HEK293 (cell line): ENCODE data around the gene GNB1L.
A peak's percentile ranks its signal among the peaks of the same experiment; 100 is the strongest.

Experiments used
- CTCF ChIA-PET: fragments of 350-600 bp; formaldehyde crosslinking; extraction: SDS; loops from one replicate; lab custom pipeline; 2021; ENCODE audit warnings: antibody characterized with exemption; lab: Yijun Ruan, JAX
- POLR2A ChIA-PET: fragments of 300-600 bp; formaldehyde crosslinking; extraction: SDS; loops from one replicate; lab custom pipeline; 2020; ENCODE audit warnings: antibody characterized with exemption, inconsistent platforms; lab: Yijun Ruan, JAX
- H3K27ac ChIP-seq: fragments of 200-500 bp; sonication (Bioruptor generic); 2 replicates; pipeline ENCODE4 v1.5.1; 2014; ENCODE audit warnings: low read depth, low read length, control low read depth, inconsistent platforms; ENCODE audit errors: extremely low read depth
- H3K36me3 ChIP-seq, 2 experiments: fragments of 200-500 bp in 1 of 2; sonication (Bioruptor generic) in 1 of 2; 1 replicate in 1 of 2; 2 replicates in 1 of 2; pipeline ENCODE4 v1.5.1; 2014 to 2017; ENCODE audit warnings: inconsistent platforms in 2 of 2, low read length in 2 of 2; ENCODE audit not compliant: control insufficient read depth in 2 of 2, insufficient read depth in 1 of 2
- H3K4me1 ChIP-seq: fragments of 200-500 bp; sonication (Bioruptor generic); 2 replicates; pipeline ENCODE4 v1.5.1; 2014; ENCODE audit warnings: mild to moderate bottlenecking, low read length, inconsistent platforms; ENCODE audit not compliant: control insufficient read depth, insufficient read depth
- H3K4me3 ChIP-seq: 2 replicates; pipeline ENCODE4 v1.5.1; 2011; ENCODE audit warnings: low read depth, mild to moderate bottlenecking, control low read depth, low read length, moderate library complexity
- H3K9me3 ChIP-seq: fragments of 200-500 bp; sonication (Bioruptor generic); 2 replicates; pipeline ENCODE4 v1.5.1; 2014; ENCODE audit warnings: low read depth, low read length, inconsistent platforms; ENCODE audit not compliant: control insufficient read depth, insufficient read depth
- GLIS2 ChIP-seq: fragments of 450-650 bp; formaldehyde crosslinking; IDR thresholded peaks from 2 replicates; pipeline ENCODE4 v1.5.1; 2016; ENCODE audit warnings: missing biosample characterization, missing genetic modification characterization
- HOXA7 ChIP-seq: sonication (generic); formaldehyde crosslinking; IDR thresholded peaks from 2 replicates; pipeline ENCODE4 v1.8.1; 2022; ENCODE audit warnings: missing genetic modification reagents, borderline replicate concordance
- MYNN ChIP-seq: fragments of 450-650 bp; formaldehyde crosslinking; IDR thresholded peaks from 2 replicates; pipeline ENCODE4 v1.5.1; 2016; ENCODE audit warnings: missing biosample characterization, missing genetic modification characterization, borderline replicate concordance
- YY1 ChIP-seq: fragments of 450-650 bp; formaldehyde crosslinking; IDR thresholded peaks from 2 replicates; pipeline ENCODE4 v1.5.1; 2018; ENCODE audit warnings: missing biosample characterization, missing genetic modification characterization
- ZNF121 ChIP-seq: fragments of 450-650 bp; formaldehyde crosslinking; IDR thresholded peaks from 2 replicates; pipeline ENCODE4 v1.5.1; 2016; ENCODE audit warnings: missing biosample characterization, missing genetic modification characterization
- ZNF169 ChIP-seq: fragments of 450-650 bp; formaldehyde crosslinking; IDR thresholded peaks from 2 replicates; pipeline ENCODE4 v1.5.1; 2016; ENCODE audit warnings: missing biosample characterization, missing genetic modification characterization
- ZNF211 ChIP-seq: fragments of 450-650 bp; formaldehyde crosslinking; IDR thresholded peaks from 2 replicates; pipeline ENCODE4 v1.5.1; 2016; ENCODE audit warnings: low read depth, missing biosample characterization, missing genetic modification characterization
- ZNF214 ChIP-seq: fragments of 450-650 bp; formaldehyde crosslinking; IDR thresholded peaks from 2 replicates; pipeline ENCODE4 v1.5.1; 2017; ENCODE audit warnings: missing biosample characterization, mild to moderate bottlenecking, missing genetic modification characterization, borderline replicate concordance
- ZNF341 ChIP-seq: fragments of 450-650 bp; formaldehyde crosslinking; IDR thresholded peaks from 2 replicates; pipeline ENCODE4; 2016; ENCODE audit warnings: low read depth, missing biosample characterization, missing genetic modification characterization
- ZNF391 ChIP-seq: fragments of 450-650 bp; formaldehyde crosslinking; IDR thresholded peaks from 2 replicates; pipeline ENCODE4 v1.5.1; 2016; ENCODE audit warnings: low read depth, missing biosample characterization, missing genetic modification characterization, borderline replicate concordance
- ZNF394 ChIP-seq: fragments of 450-650 bp; formaldehyde crosslinking; IDR thresholded peaks from 2 replicates; pipeline ENCODE4 v1.5.1; 2016; ENCODE audit warnings: missing biosample characterization, missing genetic modification characterization, mild to moderate bottlenecking, moderate library complexity, borderline replicate concordance
- ZNF426 ChIP-seq: fragments of 450-650 bp; formaldehyde crosslinking; IDR thresholded peaks from 2 replicates; pipeline ENCODE4 v1.5.1; 2017; ENCODE audit warnings: missing biosample characterization, missing genetic modification characterization, mild to moderate bottlenecking, inconsistent platforms, moderate library complexity
- ZNF514 ChIP-seq: fragments of 450-650 bp; formaldehyde crosslinking; IDR thresholded peaks from 2 replicates; pipeline ENCODE4 v1.5.1; 2016; ENCODE audit warnings: missing biosample characterization, missing genetic modification characterization
- ZSCAN23 ChIP-seq: fragments of 450-650 bp; formaldehyde crosslinking; IDR thresholded peaks from 2 replicates; pipeline ENCODE4 v1.5.1; 2016; ENCODE audit warnings: missing biosample characterization, missing genetic modification characterization
- TF ChIP-seq, protein P1 (sequence below): fragments of 450-650 bp; formaldehyde crosslinking; IDR thresholded peaks from 2 replicates; pipeline ENCODE4 v1.5.1; 2016; ENCODE audit warnings: missing biosample characterization, missing genetic modification characterization, low read depth
- TF ChIP-seq, protein P2 (sequence below): fragments of 450-650 bp; formaldehyde crosslinking; IDR thresholded peaks from 2 replicates; pipeline ENCODE4 v1.5.1; 2016; ENCODE audit warnings: missing biosample characterization, missing genetic modification characterization
- TF ChIP-seq, protein P3 (sequence below): fragments of 450-650 bp; formaldehyde crosslinking; IDR thresholded peaks from 2 replicates; pipeline ENCODE4 v1.5.1; 2016; ENCODE audit warnings: missing biosample characterization, missing genetic modification characterization

GNB1L gene

DNA sequence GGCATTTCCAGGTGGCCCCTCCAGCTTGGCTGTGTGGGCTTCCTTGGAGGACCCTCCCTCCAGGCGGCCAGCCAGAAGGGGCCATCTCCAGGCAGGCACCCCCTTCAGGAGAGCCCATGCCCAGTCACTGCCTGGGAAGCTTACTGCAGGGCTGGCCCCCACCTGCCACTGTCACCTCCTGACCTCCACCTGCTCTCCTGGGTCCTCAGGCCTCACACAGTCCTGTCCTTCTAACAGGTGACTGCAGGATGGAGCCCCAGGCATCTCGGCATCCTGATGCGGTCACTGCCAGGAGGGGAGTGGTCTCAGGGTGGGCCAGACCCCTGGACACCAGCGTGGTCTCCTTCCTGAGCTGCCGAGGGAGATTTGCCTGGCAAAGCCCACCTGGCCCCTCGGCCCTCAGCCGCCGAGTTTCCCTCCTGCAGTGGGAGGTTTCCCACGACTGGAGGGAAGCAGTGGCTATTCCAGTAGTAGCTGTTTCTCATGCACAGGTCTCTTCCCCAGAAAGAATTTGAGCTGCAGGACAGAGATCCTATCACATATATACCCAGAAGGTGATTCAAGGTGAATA lies 81.1 kb downstream of the GNB1L start:
- Histone ChIP-seq H3K4me1 (no peaks in the 10 kb centered on the region), H3K36me3 (peaks cover 0 to 22% of the 10 kb centered on the region in 2 experiments; a peak in 1 of 3 replicates), H3K9me3 (no peaks in the 10 kb centered on the region), H3K27ac (no peak overlapping the region), H3K4me3 (no peak overlapping the region)
- no peak for TF ChIP-seq HOXA7 (CRISPR knock-in tag)
- TF ChIP-seq GLIS2 (tag by site-specific recombination), result 0 out of 2 replicates have a peak, but pooled peaks have one; percentile 16
- CTCF ChIA-PET, result interaction anchor here (0.9 to 2.5 kb wide), 5 partner anchors 14 to 137 kb away, joined by 3 to 20 read pairs (median 4); no protein-coding TSS in a partner anchor
- POLR2A ChIA-PET, result no interaction called here

DNA sequence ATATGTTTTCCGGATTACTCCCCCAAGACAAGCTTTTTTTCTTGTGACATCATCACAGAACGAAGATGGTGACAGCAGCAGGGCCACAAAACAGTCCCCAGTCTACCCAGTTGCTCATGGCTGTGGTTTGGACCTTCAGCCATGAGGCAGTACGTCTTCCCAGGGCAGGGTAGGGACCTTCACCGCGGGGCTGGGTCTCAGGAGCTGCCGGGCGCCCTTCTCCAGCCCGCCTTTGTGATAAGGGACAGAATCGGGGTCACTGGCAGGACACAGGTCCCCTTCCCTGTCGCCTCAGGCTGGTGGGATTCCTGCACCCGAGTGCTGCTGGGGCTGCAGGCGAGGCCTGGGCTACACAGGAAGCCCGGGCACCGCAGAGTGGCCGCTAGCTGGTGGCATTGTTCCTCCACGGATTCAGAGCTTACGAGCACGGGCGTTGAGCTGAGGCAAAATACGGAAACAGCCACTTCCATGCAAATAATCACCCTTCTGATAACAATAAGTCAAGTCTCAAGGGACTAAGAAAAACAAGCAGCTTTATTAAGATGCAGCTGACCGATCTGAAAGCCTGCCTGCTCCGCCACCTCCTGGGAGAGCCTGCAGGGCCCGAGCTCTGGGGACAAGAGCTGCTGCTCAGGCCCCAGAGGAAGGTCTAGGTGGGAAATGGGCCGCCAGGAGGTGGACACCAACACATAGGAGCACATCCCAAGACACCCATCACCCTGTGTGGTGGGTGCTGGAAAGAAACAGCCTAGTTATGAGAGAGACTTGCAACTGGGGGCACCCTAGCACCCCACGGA lies 81.8 kb downstream of the GNB1L start:
- CTCF ChIA-PET, result interaction anchor here (0.9 to 2.5 kb wide), 5 partner anchors 15 to 137 kb away, joined by 3 to 20 read pairs (median 4); no protein-coding TSS in a partner anchor
- Histone ChIP-seq H3K4me3 (no peak overlapping the region), H3K27ac (no peak overlapping the region), H3K4me1 (no peaks in the 10 kb centered on the region), H3K9me3 (no peaks in the 10 kb centered on the region), H3K36me3 (peaks cover 0 to 29% of the 10 kb centered on the region in 2 experiments; a peak in 1 of 3 replicates)
- POLR2A ChIA-PET, result no interaction called here
- TF ChIP-seq ZNF426 (tag by site-specific recombination) (no peak), ZSCAN23 (tag by site-specific recombination) (no peak), ZNF169 (tag by site-specific recombination) (no peak), ZNF514 (tag by site-specific recombination) (no peak), ZNF391 (tag by site-specific recombination) (no peak), ZNF214 (tag by site-specific recombination) (no peak), YY1 (tag by site-specific recombination) (no peak), ZNF394 (tag by site-specific recombination) (no peak), ZNF211 (tag by site-specific recombination) (no peak), ZNF341 (tag by site-specific recombination) (0 out of 2 replicates have a peak, but pooled peaks have one; percentile 14)
- TF ChIP-seq, protein P1, sequence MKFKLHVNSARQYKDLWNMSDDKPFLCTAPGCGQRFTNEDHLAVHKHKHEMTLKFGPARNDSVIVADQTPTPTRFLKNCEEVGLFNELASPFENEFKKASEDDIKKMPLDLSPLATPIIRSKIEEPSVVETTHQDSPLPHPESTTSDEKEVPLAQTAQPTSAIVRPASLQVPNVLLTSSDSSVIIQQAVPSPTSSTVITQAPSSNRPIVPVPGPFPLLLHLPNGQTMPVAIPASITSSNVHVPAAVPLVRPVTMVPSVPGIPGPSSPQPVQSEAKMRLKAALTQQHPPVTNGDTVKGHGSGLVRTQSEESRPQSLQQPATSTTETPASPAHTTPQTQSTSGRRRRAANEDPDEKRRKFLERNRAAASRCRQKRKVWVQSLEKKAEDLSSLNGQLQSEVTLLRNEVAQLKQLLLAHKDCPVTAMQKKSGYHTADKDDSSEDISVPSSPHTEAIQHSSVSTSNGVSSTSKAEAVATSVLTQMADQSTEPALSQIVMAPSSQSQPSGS (tag by site-specific recombination), result peak; percentile 21; the same call in 1 of the 2 replicates
- TF ChIP-seq, protein P2, sequence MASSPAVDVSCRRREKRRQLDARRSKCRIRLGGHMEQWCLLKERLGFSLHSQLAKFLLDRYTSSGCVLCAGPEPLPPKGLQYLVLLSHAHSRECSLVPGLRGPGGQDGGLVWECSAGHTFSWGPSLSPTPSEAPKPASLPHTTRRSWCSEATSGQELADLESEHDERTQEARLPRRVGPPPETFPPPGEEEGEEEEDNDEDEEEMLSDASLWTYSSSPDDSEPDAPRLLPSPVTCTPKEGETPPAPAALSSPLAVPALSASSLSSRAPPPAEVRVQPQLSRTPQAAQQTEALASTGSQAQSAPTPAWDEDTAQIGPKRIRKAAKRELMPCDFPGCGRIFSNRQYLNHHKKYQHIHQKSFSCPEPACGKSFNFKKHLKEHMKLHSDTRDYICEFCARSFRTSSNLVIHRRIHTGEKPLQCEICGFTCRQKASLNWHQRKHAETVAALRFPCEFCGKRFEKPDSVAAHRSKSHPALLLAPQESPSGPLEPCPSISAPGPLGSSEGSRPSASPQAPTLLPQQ (tag by site-specific recombination), result no peak
- TF ChIP-seq, protein P3, sequence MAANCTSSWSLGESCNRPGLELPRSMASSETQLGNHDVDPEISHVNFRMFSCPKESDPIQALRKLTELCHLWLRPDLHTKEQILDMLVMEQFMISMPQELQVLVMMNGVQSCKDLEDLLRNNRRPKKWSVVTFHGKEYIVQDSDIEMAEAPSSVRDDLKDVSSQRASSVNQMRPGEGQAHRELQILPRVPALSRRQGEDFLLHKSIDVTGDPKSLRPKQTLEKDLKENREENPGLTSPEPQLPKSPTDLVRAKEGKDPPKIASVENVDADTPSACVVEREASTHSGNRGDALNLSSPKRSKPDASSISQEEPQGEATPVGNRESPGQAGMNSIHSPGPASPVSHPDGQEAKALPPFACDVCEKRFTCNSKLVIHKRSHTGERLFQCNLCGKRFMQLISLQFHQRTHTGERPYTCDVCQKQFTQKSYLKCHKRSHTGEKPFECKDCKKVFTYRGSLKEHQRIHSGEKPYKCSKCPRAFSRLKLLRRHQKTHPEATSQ (tag by site-specific recombination), result no peak

DNA sequence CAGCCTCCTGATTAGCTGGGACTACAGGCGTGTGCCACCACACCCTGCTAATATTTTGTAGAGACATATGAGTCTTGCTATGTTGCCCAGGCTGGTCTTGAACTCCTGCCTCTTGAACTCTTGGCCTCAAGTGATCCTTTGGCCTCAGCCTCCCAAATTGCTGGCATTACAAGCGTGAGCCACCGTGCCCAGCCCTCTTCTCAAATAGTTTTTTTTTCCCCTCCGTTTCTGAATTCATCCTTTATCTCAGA lies 82.3 kb downstream of the GNB1L start:
- H3K36me3 ChIP-seq, result peaks cover 0 to 34% of the 10 kb centered on the region in 2 experiments; a peak in 1 of 3 replicates
- CTCF ChIA-PET, result interaction anchor here (1.2 to 2.5 kb wide), 3 partner anchors 16 to 42 kb away, joined by 3 to 20 read pairs (median 3); no protein-coding TSS in a partner anchor
- no peak overlapping the region for H3K27ac ChIP-seq
- no peaks in the 10 kb centered on the region for H3K4me1 ChIP-seq
- no peak overlapping the region for H3K4me3 ChIP-seq
- H3K9me3 ChIP-seq, result no peaks in the 10 kb centered on the region
- POLR2A ChIA-PET, result no interaction called here
- no peak for TF ChIP-seq MYNN (tag by site-specific recombination)
- peak; percentile 38; the same call in 1 of the 2 replicates for TF ChIP-seq ZNF121 (tag by site-specific recombination)
